Measurements from ENCODE around the gene PARVB.

- TF ChIP-seq POLR2A (IDR thresholded peaks at IDR 0.05) (no peak), CTCF (IDR thresholded peaks at IDR 0.05) (no peak)
Measured at GRCh38 chr22:44188986-44189630, 165.0 kb downstream of the PARVB start.

All from body of pancreas (tissue), 4 donors.